HG03442 (cell line): ENCODE data around the gene SEMA4B.
"Not testable (repeated sequence)": the region's sequence is repeated elsewhere in the genome, so short reads cannot be mapped to it uniquely, and the experiment has no call there.

Experiments
- ATAC-seq: cut with Tn5 transposase; IDR thresholded peaks from one replicate; pipeline ENCODE4 v1.9.1; 2021; ENCODE audit warnings: mild to moderate bottlenecking, moderate library complexity; ENCODE audit not compliant: unreplicated experiment

SEMA4B gene

DNA sequence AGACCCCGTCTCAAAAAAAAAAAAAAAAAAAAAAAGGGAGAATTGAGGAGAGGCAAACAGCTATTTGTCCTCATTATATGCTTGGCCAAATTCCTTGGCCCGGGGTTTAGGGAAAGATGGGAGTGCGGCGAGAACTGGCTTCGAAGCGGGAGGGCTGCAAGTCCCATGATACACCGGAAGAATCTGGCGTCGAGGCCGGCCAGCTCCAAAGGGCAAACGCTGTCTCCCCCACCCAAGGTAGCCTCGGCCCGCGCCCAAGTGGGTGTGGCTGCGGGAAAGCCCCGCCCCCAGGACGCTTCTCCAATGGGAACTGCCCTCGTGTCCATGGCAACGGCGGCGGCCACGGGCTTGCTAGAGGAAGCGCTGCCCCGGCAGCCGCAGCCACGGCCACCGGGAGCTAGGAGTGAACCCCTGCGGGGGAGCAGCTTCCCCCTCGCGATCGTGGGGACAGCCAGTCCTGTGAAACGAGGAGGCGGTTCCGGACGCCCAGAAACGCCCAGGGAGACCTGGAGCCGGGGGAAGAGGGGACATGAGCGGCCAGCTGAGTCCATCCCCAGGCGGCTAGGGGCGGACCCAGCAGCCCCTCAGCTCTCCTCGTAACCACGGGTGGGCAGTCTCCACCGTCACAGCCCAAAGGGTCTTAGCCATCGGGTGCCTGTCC lies 48.2 kb downstream of the SEMA4B start, which contains the start of gene TTLL13:
TSS of gene TTLL13 (plus strand) at position 354 of the 661 bp plus-strand sequence. CDS start 1,075 bp downstream, outside the sequence.
- peak; percentile 53 for ATAC-seq

- no peak for ATAC-seq
These were observed 56.6 kb downstream of the SEMA4B start for GRCh38 chr15:90257776-90258175.

GRCh38 chr15:90259524-90259923 lies 58.4 kb downstream of the SEMA4B start:
- peak; percentile 67 for ATAC-seq

DNA sequence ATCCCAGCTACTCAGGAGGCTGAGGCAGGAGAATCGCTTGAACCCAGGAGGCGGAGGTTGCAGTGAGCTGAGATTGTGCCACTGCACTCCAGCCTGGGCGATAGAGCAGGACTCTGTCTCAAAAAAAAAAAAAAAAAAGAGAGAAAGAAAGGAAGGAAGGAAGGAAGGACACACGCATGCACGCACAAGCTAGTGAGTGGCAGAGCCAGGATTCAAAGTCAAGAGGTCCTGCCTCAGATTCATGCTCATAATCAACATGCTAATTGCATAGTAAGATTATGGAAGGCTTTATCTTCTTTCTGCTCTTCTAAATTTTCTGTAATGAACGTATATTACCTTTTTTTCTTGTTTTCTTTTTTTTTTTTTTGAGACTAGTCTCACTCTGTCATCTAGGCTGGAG lies 59.6 kb downstream of the SEMA4B start:
- not testable (repeated sequence) for ATAC-seq

GRCh38 chr15:90261811-90262210 lies 60.7 kb downstream of the SEMA4B start:
- ATAC-seq, result no peak

DNA sequence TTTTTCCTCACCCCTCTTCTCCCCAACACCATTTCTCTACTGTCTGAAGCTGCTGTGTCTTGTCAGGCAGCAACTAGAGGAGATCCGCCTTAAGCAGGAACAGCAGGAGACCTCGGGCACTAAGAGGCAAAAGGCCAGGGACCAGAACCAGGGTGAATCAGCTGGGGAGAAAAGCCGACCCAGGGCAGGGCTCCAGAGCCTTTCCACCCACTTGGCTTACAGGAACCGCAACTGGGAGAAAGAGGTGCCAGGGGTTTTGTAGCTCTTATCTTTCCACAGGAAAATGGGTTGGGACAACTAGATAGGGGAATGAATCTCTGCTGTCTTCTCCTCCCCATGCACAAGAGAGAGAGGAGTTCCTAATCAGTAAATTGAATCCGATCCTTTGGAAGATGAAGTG lies 61.3 kb downstream of the SEMA4B start:
- ATAC-seq, result no peak

- ATAC-seq, result no peak
These were observed 63.5 kb downstream of the SEMA4B start for GRCh38 chr15:90264671-90265070.

DNA sequence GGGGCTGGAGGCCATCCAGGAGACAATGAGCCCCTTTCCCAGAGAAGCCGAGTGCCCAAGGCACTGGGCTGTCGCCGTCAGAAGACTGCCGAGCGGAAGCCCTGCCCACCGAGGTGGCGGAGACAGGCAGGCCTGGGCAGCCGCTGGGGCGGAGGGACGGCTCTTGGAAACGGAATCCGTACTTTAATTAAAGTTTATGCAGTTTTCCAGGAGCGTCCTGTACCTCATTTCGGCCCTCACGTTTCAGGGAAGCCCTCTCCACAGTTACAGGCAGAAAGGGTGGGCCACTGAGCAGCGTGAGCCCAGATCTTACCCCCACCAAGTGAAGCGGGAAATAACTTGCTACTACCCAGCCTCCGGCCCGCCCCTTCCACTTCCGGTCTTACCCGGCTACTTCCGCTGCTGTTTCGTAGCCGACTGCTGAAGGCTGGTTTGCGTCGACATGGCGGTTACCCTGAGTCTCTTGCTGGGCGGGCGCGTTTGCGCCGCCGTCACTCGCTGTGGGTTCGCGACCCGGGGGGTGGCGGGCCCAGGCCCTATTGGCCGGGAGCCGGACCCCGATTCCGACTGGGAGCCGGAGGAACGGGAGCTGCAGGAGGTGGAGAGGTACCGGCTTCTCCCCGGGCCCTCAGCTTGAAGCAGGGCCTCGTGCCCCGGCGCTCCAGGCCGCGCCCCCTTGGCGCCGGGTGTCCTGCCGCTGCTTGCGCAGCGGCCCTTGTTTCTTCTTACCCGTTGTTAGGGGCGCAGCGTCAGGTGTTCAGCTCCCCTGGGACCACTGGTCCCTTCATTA lies 64.3 kb downstream of the SEMA4B start, which contains the start of gene NGRN:
TSS of gene NGRN (plus strand) at position 402 of the 790 bp plus-strand sequence. CDS start at position 443, 41 bp downstream.
- ATAC-seq, result peak; percentile 90

DNA sequence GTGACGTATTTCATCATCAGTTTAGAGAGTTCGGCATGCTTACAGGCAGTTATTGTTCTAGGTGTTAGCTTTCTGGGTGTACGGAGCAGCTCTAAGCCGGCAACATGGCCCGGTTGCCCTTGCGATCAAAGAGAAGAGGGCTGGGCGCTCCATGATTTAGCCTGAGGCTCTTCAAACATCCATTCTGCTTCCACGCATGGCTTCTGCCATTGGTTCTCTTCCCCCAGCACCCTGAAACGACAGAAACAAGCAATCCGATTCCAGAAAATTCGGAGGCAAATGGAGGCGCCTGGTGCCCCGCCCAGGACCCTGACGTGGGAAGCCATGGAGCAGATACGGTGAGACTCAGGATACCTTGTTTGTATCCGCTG lies 64.9 kb downstream of the SEMA4B start:
- no peak for ATAC-seq

DNA sequence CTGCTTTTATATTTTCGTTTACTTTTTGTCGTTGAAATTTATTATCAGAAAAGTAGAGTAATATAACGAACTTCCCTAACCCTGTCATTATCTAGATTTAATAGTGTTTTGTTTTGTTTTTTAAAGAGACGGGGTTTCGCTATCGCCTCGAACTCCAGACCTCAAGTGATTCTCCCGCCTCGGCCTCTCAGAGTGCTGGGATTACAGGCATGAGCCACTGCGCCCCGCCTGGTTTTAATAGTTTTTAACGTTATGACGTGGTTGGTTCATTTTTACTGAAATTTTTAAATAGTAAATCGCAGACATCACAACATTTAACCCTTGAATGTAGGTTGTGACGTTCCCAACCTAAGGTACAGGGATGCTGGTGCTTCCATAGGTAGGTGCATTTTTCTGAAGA lies 65.4 kb downstream of the SEMA4B start:
- ATAC-seq, result no peak

DNA sequence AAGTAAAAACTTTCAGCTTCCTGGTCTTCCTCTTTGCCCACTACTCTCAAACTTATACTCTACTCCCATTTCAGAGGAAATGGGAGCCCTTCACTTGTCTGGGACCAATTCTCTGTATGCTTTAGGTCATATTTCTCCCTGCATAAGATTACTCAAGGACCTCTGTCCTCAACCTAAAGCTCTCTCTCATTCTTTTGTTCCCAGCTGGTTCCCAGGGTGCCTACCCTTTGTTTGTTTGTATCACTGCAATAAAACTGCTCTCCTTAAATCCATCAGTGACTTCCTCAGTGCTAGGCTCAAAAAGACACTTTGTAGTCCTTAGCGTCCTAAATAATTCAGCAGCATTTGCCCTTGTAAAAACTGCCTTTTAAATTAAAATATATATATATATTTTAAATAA lies 67.3 kb downstream of the SEMA4B start:
- no peak for ATAC-seq

DNA sequence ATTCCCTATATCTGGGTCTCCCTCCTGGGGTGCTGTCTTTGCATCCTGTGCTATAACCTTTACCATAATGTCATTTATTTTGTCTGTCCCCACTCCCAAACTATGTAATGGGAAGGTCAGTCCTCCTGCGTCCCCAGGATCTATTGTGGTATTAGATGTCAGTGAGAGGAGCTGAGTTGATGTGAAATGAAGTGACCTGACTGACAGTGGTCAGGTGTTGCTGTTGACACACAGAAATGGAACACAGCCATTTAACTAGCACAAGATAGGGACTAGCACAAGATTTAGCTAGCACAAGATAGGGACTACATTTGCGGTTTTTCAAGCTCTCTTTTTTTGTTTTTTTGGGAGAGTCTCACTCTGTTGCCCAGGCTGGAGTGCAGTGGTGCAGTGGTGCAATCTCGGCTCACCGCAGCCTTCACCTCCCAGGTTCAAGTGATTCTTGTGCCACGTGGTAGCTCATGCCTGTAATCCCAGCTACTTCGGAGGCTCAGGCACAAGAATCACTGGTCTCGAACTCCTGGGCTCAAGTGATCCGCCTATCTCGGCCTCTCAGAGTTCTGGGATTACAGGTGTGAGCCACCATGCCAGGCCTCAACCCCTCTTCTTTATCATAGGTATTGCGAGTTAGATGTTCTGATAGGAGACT lies 69.5 kb downstream of the SEMA4B start:
- ATAC-seq, result no peak

DNA sequence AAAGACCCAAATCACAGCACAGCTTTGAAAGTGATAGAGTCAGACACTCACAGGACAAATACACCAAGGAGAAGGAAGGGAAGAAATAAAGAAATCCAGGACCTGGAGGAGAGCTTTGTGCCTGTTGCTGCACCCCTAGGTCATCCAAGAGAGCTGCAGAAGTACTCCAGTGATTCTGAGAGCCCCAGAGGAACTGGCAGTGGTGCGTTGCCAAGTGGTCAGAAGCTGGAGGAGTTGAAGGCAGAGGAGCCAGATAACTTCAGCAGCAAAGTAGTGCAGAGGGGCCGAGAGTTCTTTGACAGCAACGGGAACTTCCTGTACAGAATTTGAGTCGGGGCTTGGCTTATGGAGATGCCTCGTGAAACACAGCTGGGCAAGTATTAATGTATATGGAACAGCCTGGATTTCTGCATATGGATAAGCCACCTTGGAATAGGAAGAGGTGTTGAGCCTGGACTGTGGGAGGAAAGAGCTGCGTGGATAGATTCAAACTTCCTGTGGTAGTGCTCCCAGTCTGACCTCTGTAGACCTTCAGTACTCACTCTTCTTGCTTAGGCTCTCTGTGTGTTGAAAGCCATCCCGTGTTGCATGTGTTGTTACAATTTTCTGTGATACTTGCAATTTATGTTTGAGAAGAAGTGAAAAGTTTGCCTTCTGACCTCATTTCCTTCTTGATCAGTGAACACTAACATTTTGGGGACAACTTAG lies 70.5 kb downstream of the SEMA4B start:
- ATAC-seq, result no peak

GRCh38 chr15:90278467-90278866 lies 77.3 kb downstream of the SEMA4B start:
- ATAC-seq, result not testable (repeated sequence)
